Measurements from ENCODE around the gene REL.

REL gene

GRCh38 chr2:60974652-60975051 lies 93.3 kb downstream of the REL start:
- Histone ChIP-seq H3K4me3 (ENCODE audit: insufficient read depth, low read depth, low read length) (no peak overlapping the region), H3K36me3 (ENCODE audit: control insufficient read depth, insufficient read depth, low read length) (no peaks in the 10 kb centered on the region), H3K9me3 (ENCODE audit: control insufficient read depth, low read length) (no peaks in the 10 kb centered on the region), H3K27me3 (ENCODE audit: control insufficient read depth, insufficient read depth, low read length, poor library complexity, severe bottlenecking) (no peaks in the 10 kb centered on the region), H3K4me1 (ENCODE audit: control insufficient read depth, insufficient read depth, low read length) (no peaks in the 10 kb centered on the region), H3K27ac (ENCODE audit: insufficient read depth, low read depth, low read length, poor library complexity, severe bottlenecking) (no peak overlapping the region)
- 96 to 97% methylated on average over 16 of the region's 16 CpGs for WGBS, 2 experiments
